Tibial artery (tissue), 4 donors: ENCODE results near the gene MED25.
A peak's percentile ranks its signal among the peaks of the same experiment; 100 is the strongest.

ENCODE experiments used
- DNase-seq, 2 donors: peaks; one replicate each; pipeline ENCODE4 v3.0.0-alpha.2; 2019
- H3K27ac ChIP-seq, 2 donors: fragments of 200-600 bp; sonication (generic) in 1 of 2; 1 replicate in 1 of 2; 2 replicates in 1 of 2; pipeline ENCODE4 v1.5.1; 2018 to 2019; ENCODE audit warnings: mild to moderate bottlenecking in 1 of 2
- H3K27me3 ChIP-seq, 2 donors: fragments of 200-600 bp; sonication (generic) in 1 of 2; one replicate each; pipeline versions ENCODE4 v1.5.1 to v1.6.0; 2016 to 2019
- H3K36me3 ChIP-seq, 3 donors: fragments of 200-600 bp; sonication (generic) in 2 of 3; one replicate each; pipeline ENCODE4 v1.5.1; 2016 to 2019; ENCODE audit warnings: mild to moderate bottlenecking in 2 of 3
- H3K4me1 ChIP-seq, 4 donors: fragments of 200-600 bp; sonication (generic) in 2 of 4; 1 replicate in 3 of 4; 2 replicates in 1 of 4; pipeline ENCODE4 v1.5.1; 2016 to 2019
- H3K4me3 ChIP-seq, 2 donors: fragments of 200-600 bp; sonication (generic) in 1 of 2; 1 replicate in 1 of 2; 2 replicates in 1 of 2; pipeline ENCODE4 v1.5.1; 2018 to 2019; ENCODE audit warnings: mild to moderate bottlenecking in 2 of 2
- H3K9me3 ChIP-seq, 3 donors: fragments of 200-600 bp; sonication (generic) in 1 of 3; one replicate each; pipeline ENCODE4 v1.5.1; 2016 to 2019
- CTCF ChIP-seq, 2 experiments: fragments of 200-600 bp in 1 of 2; fragments of 450-650 bp in 1 of 2; IDR thresholded peaks; one replicate each; pipeline ENCODE4 v1.5.1; 2017 to 2019; ENCODE audit warnings: antibody characterized with exemption in 2 of 2, mild to moderate bottlenecking in 1 of 2, moderate library complexity in 1 of 2
- intact Hi-C: fragments of 100-400 bp; cut with DNase I; formaldehyde crosslinking; loops from one replicate; pipeline ENCODE4 v1.15.0; 2023; ENCODE audit warnings: low total_unique reads

Gene MED25

GRCh38 chr19:49875177-49875576 lies 57.1 kb downstream of the MED25 start:
- intact Hi-C loops = no loop called here
- no peak for DNase-seq
- H3K9me3 ChIP-seq = no peaks in the 10 kb centered on the region
- TF ChIP-seq CTCF (IDR thresholded peaks at IDR 0.05) = no peak
- H3K4me1 ChIP-seq = peaks cover 0 to 39% (median 32%) of the 10 kb centered on the region in 4 donors
- H3K36me3 ChIP-seq = peaks cover 12 to 52% (median 20%) of the 10 kb centered on the region in 3 donors
- no peaks in the 10 kb centered on the region for H3K27me3 ChIP-seq
- peak overlapping the region; percentile 100 for H3K27ac ChIP-seq
- H3K4me3 ChIP-seq = peak overlapping the region; percentile 90 to 97

- intact Hi-C loops = no loop called here
Measured at GRCh38 chr19:49875857-49876421, 57.9 kb downstream of the MED25 start.

GRCh38 chr19:49876422-49877019 lies 58.4 kb downstream of the MED25 start:
- Histone ChIP-seq H3K9me3 (no peaks in the 10 kb centered on the region), H3K4me1 (peaks cover 0 to 32% (median 27%) of the 10 kb centered on the region in 4 donors), H3K27me3 (no peaks in the 10 kb centered on the region), H3K36me3 (peaks cover 25 to 57% (median 29%) of the 10 kb centered on the region in 3 donors), H3K4me3 (peak overlapping the region; percentile 90 to 97), H3K27ac (peak overlapping the region; percentile 100)
- DNase-seq = peak; percentile 98 to 99
- intact Hi-C loops = no loop called here
- TF ChIP-seq CTCF (IDR thresholded peaks at IDR 0.05) = no peak

More at GRCh38 chr19:49875857-49876421, 57.9 kb downstream of the MED25 start:
- H3K9me3 ChIP-seq = no peaks in the 10 kb centered on the region
- no peak for TF ChIP-seq CTCF (IDR thresholded peaks at IDR 0.05)
- H3K27ac ChIP-seq = peak overlapping the region; percentile 100
- DNase-seq = peak; percentile 63 to 86
- no peaks in the 10 kb centered on the region for H3K27me3 ChIP-seq
- H3K4me1 ChIP-seq = peaks cover 0 to 32% (median 27%) of the 10 kb centered on the region in 4 donors
- peaks cover 20 to 57% (median 28%) of the 10 kb centered on the region in 3 donors for H3K36me3 ChIP-seq
- peak overlapping the region; percentile 90 to 97 for H3K4me3 ChIP-seq

- peaks cover 33 to 58% (median 35%) of the 10 kb centered on the region in 3 donors for H3K36me3 ChIP-seq
- intact Hi-C loops = no loop called here
- no peaks in the 10 kb centered on the region for H3K9me3 ChIP-seq
- H3K27me3 ChIP-seq = no peaks in the 10 kb centered on the region
- peak within 1 kb of the TSS; percentile 100 for H3K27ac ChIP-seq
- peak within 1 kb of the TSS; percentile 90 to 97 for H3K4me3 ChIP-seq
- TF ChIP-seq CTCF (IDR thresholded peaks at IDR 0.05) = no peak
- peak; percentile 99 to 100 for DNase-seq
- peaks cover 0 to 32% (median 27%) of the 10 kb centered on the region in 4 donors for H3K4me1 ChIP-seq
Measured at GRCh38 chr19:49877020-49877878, 59.2 kb downstream of the MED25 start, which contains the start of the genes AKT1S1 and TBC1D17. Gene AKT1S1, minus strand, starts transcription at chr19:49877355. Its CDS starts 4,060 bp downstream, at chr19:49873295. Gene TBC1D17, plus strand, starts transcription at chr19:49877702. Its CDS starts 22 bp downstream, at chr19:49877724.

- Histone ChIP-seq H3K9me3 (no peaks in the 10 kb centered on the region), H3K4me1 (peaks cover 0 to 32% (median 27%) of the 10 kb centered on the region in 4 donors), H3K36me3 (peaks cover 41 to 58% (median 44%) of the 10 kb centered on the region in 3 donors), H3K27ac (peak overlapping the region; percentile 100), H3K4me3 (peak overlapping the region; percentile 90 to 97), H3K27me3 (no peaks in the 10 kb centered on the region)
- no peak for TF ChIP-seq CTCF (IDR thresholded peaks at IDR 0.05)
- peak; percentile 99 for DNase-seq
- intact Hi-C loops = no loop called here
Measured at GRCh38 chr19:49877879-49878743, 60.0 kb downstream of the MED25 start.
